Stimulated activated CD8-positive, alpha-beta memory T cell treated with anti-CD3 and anti-CD28 coated beads, Interleukin-7, amount 100 ng/mL, for 24 hours (primary cell): Measurements from ENCODE around the gene NBAS.
"Not testable (repeated sequence)": the region's sequence is repeated elsewhere in the genome, so short reads cannot be mapped to it uniquely, and the experiment has no call there.

Experiments
- DNase-seq: peaks from one replicate; pipeline ENCODE4 v3.0.0-alpha.2; 2020; ENCODE audit warnings: low read depth

The NBAS gene

GRCh38 chr2:15527074-15527739, 33.9 kb downstream of the NBAS start:
- no peak for DNase-seq

- no peak for DNase-seq
These were observed 39.4 kb downstream of the NBAS start for GRCh38 chr2:15521641-15522181.

GRCh38 chr2:15520346-15520745, 40.8 kb downstream of the NBAS start:
- no peak for DNase-seq

GRCh38 chr2:15518759-15519158, 42.4 kb downstream of the NBAS start:
- not testable (repeated sequence) for DNase-seq

GRCh38 chr2:15517793-15518192, 43.3 kb downstream of the NBAS start:
- DNase-seq: no peak

- no peak for DNase-seq
These were observed 49.4 kb downstream of the NBAS start for GRCh38 chr2:15511686-15512085.

GRCh38 chr2:15510552-15510951, 50.6 kb downstream of the NBAS start:
- no peak for DNase-seq

GRCh38 chr2:15510131-15510530, 51.0 kb downstream of the NBAS start:
- no peak for DNase-seq

- DNase-seq: no peak
These were observed 53.4 kb downstream of the NBAS start for GRCh38 chr2:15507697-15508096.

- DNase-seq: no peak
These were observed 54.1 kb downstream of the NBAS start for GRCh38 chr2:15507061-15507460.

GRCh38 chr2:15506229-15506819, 54.8 kb downstream of the NBAS start:
- no peak for DNase-seq

GRCh38 chr2:15504882-15505663, 56.1 kb downstream of the NBAS start:
- no peak for DNase-seq

GRCh38 chr2:15499251-15499650, 61.9 kb downstream of the NBAS start:
- not testable (repeated sequence) for DNase-seq

GRCh38 chr2:15498554-15498953, 62.6 kb downstream of the NBAS start:
- DNase-seq: no peak

GRCh38 chr2:15494877-15495276, 66.3 kb downstream of the NBAS start:
- no peak for DNase-seq

- DNase-seq: no peak
These were observed 68.3 kb downstream of the NBAS start for GRCh38 chr2:15492773-15493325.

- no peak for DNase-seq
These were observed 74.4 kb downstream of the NBAS start for GRCh38 chr2:15486770-15487169.

GRCh38 chr2:15485949-15486348, 75.2 kb downstream of the NBAS start:
- no peak for DNase-seq

GRCh38 chr2:15481000-15481399, 80.1 kb downstream of the NBAS start:
- no peak for DNase-seq

GRCh38 chr2:15480552-15480951, 80.6 kb downstream of the NBAS start:
- no peak for DNase-seq

- DNase-seq: no peak
These were observed 88.3 kb downstream of the NBAS start for GRCh38 chr2:15472876-15473275.

- no peak for DNase-seq
These were observed 89.0 kb downstream of the NBAS start for GRCh38 chr2:15472133-15472532.

- DNase-seq: no peak
These were observed 89.5 kb downstream of the NBAS start for GRCh38 chr2:15471606-15472005.
